Measurements from ENCODE around the gene REEP6. TPM values are rescaled to one million over a fixed set of nuclear protein-coding genes. Genes with fewer than 3 reads are reported as not detected.

The REEP6 gene
- total RNA-seq = 1.4 and 4.2 TPM in 2 replicates

DNA sequence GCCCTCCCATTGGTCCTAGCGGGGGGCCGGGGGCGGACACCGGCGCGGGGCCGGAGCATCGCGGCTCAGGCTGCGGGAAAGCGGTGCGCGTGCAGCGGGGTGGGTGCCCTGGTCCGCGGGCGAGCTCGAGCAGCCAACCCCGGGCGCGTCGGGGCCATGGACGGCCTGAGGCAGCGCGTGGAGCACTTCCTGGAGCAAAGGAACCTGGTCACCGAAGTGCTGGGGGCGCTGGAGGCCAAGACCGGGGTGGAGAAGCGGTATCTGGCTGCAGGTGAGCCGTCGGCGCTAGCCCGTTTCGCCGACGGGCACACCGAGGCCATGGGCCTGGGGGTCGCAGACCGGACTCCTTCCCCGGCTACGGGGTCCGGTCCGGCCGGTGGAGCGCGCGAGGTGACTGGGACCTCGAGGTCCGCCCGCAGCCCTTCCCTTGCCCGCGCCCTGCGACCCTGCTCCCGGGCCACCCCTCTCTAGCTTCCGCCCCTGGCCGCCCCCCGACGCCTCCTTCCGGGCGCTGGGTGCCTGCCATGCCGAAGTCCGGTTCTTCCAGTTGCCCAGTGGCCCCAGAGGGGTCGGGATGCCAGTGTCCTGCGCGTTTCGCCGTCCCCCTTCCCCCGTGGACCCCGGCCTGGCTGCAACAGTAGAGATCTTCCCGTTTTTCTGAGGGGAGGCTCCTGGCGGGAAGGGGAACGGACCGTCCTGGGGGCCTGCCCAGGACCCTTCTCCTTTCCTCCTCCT, at the start of gene REEP6:
Gene REEP6, plus strand, starts transcription at position 68 of the 735 bp plus-strand sequence. Its CDS starts 89 bp downstream, at position 157.

DNA sequence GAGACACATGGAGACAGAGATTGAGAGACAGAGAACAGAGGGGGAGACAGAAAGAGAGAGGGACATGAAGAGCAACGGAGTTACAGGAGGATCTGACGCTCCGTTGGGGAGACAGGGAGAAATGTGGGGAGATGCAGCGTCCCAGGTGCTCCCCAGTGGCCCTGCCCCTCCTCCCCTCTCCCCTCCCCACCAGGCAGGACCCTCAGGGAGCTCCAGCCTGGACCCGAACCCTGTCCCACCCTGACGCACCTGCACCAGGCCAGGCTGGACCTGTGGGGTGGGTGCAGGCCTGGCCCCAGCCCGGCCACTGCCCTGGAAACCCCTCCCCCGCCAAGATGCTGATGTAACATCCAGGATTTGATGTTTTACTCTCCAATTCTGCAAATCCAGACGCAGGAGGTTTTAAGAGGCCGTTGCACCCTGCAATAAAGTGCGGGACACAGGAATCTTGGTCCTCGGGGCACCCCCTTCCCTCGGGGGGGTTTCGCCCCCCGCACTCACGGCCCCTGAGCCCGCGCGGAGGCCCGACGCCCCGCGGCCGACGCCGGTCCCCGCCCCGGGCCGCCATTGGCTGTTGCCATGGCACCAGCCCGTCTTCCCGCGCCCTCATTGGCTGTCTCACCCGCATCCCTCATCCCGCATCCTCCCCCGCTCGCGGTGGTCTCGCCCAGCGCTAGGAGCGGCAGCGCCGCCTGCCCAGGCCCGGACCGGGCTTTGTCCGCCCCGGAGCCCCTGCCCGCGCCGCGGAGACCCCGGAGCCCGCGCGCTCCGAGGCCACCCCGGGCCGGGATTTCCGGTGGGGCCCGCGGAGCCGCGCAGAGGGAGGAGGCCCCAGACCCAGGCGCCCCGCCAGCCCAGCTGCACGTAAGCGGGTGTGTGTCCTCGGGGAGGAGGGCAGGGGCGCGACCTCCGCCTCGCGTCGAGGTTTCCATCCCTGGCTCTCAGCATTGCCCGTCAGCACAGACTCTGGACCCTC, 41.2 kb upstream of the REEP6 start, which contains the start of gene APC2:
Gene APC2, plus strand, starts transcription at position 655 of the 976 bp plus-strand sequence. CDS start 2,881 bp downstream, outside the sequence.

DNA sequence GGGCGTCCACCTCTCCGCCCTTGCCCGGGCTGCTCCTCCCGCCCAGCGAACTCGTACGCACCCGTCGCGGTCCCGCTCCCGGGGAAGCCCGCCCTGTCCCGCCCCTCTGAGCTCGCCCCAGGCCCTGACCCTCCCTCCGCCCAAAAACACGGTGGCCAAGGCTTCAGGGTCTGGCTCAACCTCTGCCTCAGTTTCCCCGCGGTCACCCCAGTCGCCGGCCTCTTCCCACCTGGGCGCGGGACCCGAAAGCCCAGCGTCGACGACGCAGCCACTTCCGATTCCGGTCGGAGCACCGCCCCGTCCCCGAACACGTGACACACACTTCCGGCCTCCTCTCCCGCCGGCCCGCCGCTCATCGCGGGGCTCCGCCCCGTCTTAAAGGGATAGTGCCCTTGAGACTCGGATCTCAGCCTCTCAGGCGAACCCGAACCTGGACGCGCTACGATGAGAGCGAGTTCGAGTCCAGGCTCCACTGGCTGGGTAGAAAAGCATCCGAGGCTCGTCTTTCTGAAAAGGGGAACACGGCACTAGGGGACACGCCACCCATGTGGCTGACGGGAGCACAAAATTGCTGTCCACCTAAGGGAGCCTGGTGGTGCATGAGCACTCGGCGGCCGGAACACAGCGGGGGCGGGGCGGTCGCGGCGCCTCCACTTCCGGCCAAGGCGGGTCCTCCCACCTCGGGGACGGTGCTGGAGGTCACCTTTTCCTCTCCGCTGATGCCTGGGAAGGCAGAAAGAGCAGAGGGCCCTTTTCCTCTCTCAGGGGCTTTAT, 11.9 kb upstream of the REEP6 start, which contains the start of gene C19orf25:
Gene C19orf25, minus strand, starts transcription at position 282 of the 774 bp plus-strand sequence. CDS start 312 bp downstream, outside the sequence.

DNA sequence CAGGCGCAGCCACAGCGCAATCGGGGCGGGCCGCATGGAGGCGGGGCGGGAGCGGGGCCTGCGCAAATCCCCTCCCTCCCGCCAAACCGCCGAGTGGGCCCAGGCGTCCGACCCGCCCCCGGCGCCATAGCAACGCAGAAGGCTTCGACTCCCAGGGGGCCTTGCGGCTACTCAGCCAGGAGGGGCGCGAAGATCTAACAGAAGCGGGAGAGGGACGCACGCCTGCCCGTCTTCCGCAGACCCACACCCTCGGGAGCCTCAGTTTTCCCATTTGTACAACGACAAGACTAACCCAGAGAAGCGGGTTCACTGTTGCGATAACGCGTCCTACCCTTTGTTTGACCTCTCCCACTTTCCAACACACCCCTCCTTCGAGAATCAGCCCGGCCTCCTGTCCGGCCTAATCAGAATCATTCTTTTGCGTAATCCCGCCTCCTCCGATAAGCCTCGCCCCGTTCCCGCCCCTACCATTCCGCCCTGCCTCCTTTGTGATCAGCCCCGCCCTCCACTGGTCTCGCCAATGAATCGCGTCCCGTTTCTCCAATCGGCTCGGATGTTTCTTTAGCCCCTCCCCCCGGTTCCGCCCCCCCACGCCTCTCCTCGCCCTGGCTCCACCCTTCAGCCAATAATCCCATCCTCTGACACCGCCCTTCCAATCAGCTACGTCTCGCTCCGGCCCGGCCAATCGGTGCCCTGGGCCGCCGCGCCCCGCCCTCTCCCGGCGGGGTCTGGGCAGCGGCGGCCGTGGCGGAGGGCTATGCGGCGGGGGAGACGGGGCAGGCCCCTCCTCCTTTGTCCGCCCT, 469 bp upstream of the REEP6 start, which contains the start of gene PCSK4:
Gene PCSK4, minus strand, starts transcription at position 40 of the 803 bp plus-strand sequence. Its CDS starts 4 bp downstream, at position 36.

DNA sequence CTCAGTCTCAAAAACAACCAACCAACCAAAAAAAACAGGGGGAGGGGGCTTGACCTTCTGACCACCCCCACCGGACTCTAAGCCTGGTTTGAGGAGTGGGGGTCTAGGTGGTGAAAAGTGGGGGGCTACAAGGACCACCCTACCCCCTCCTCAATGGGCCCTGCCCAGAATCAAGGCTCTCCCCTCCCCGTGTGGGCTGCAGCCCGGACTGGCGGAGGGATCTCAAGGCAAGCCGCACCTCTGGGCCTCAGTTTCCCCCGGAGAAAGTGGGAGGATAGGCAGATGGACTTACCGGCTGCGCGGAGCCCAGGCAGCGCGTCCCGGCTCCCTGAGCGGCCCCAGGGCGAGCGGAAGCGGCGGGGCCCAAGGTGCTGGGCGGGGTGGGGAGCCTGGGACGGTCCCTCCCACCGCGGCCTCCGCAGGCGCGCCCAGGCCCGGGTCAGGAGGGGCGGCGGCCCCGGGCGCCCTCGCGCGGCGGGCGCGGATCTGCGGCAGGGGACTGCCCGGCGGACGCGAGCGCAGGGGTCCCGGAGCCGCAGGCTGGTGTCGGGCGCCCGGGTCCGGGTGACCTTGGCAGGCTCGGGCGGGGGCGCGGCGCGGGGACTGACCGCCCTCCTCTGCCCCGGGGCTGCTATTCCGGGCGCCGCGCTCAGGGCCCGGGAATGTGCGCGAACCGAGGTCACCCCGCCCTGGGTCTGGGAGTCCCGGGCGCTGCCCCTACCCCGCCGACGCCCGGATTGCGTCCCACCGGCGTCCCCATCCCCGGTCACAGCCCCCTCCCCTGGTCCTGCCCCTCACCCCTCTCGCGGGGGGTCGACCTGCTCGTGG, 21.9 kb downstream of the REEP6 start, which contains the start of gene ADAMTSL5:
Gene ADAMTSL5, minus strand, starts transcription at position 349 of the 828 bp plus-strand sequence. CDS start 2,076 bp downstream, outside the sequence.

DNA sequence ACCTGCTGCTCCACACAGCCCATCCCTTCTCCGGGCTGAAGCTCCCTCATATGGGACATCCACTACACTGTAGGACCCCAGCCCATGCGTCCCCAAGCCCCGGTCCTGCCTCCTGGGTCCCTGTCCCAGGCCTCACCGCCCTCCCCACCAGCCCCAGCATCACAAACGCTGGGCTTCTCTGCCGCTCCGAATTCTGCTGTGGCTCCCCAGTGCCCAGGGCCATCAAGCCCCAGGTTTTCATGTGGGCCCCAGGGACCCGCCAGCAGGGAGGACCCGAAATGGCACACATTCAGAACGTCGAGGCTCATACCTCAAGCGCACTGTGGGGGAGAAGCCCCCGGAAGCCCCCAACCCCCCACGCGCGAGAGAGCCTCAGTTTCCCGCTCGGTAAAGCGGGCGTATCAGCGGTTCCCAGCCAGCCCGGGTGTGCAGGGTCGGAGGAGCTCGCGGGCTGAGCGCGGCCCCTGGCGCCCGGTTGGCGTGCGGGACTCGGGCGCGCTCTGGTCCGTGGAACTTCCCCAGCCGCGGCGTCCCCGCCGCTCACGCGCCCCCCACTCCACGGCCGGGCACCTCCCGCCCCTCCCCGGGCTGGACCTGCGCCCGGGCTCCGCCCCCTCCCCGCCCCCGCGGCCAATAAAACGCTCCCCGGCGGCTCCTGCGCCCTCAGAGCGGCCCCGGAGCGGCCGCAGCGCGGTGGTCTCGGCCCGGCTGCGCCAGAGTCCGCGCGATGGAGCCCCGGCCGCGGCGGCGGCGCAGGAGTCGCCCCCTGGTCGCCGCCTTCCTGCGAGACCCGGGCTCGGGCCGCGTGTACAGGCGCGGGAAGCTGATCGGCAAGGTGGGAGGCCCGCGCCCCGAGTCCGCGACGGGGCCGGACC, 32.7 kb downstream of the REEP6 start, which contains the start of gene PLK5:
Gene PLK5, plus strand, starts transcription at position 666 of the 875 bp plus-strand sequence. CDS start 2,920 bp downstream, outside the sequence.

Other genes with a start within 250 kb of the REEP6 start
- gene ATP5F1D, start 249.4 kb upstream of the REEP6 start, total RNA-seq = 6.5 and 28.9 TPM in 2 replicates
- 32.1 and 46.6 TPM in 2 replicates for gene MIDN, start 242.6 kb upstream of the REEP6 start, total RNA-seq
- 82.7 and 181 TPM in 2 replicates for gene CIRBP, start 221.8 kb upstream of the REEP6 start, total RNA-seq
- 22.5 and 35.5 TPM in 2 replicates for gene FAM174C, start 215.7 kb upstream of the REEP6 start, total RNA-seq
- gene EFNA2, start 205.3 kb upstream of the REEP6 start, total RNA-seq = not detected in 2 replicates
- 64.0 and 67.3 TPM in 2 replicates for gene NDUFS7, start 107.3 kb upstream of the REEP6 start, total RNA-seq
- gene GAMT, start 89.6 kb upstream of the REEP6 start, total RNA-seq = 2.4 and 26.9 TPM in 2 replicates
- gene DAZAP1, start 83.6 kb upstream of the REEP6 start, total RNA-seq = 58.0 and 108 TPM in 2 replicates
- gene RPS15, start 52.8 kb upstream of the REEP6 start, total RNA-seq = 288 and 442 TPM in 2 replicates
- 0.14 and 0.34 TPM in 2 replicates for gene APC2, start 41.1 kb upstream of the REEP6 start, total RNA-seq
- 29.7 and 32.3 TPM in 2 replicates for gene C19orf25, start 12.0 kb upstream of the REEP6 start, total RNA-seq
- gene PCSK4, start 831 bp upstream of the REEP6 start, total RNA-seq = 0.68 and 1.2 TPM in 2 replicates
- gene ADAMTSL5, start 21.8 kb downstream of the REEP6 start, total RNA-seq = 3.1 and 8.6 TPM in 2 replicates
- gene PLK5, start 32.9 kb downstream of the REEP6 start, total RNA-seq = not detected in 2 replicates
- 34.9 and 56.7 TPM in 2 replicates for gene MEX3D, start 77.1 kb downstream of the REEP6 start, total RNA-seq
- gene MBD3, start 101.7 kb downstream of the REEP6 start, total RNA-seq = 85.4 and 101 TPM in 2 replicates
- 53.5 and 116 TPM in 2 replicates for gene UQCR11, start 114.3 kb downstream of the REEP6 start, total RNA-seq
- 82.7 and 196 TPM in 2 replicates for gene TCF3, start 161.4 kb downstream of the REEP6 start, total RNA-seq

Data from nasal cavity respiratory epithelium epithelial cell of viscerocranial mucosa (primary cell).